HEK293 (cell line): Measurements from ENCODE around the gene RBBP8NL.

ENCODE experiments used
- CTCF ChIA-PET: fragments of 350-600 bp; formaldehyde crosslinking; extraction: SDS; loops from one replicate; lab custom pipeline; 2021; ENCODE audit warnings: antibody characterized with exemption; lab: Yijun Ruan, JAX
- POLR2A ChIA-PET: fragments of 300-600 bp; formaldehyde crosslinking; extraction: SDS; loops from one replicate; lab custom pipeline; 2020; ENCODE audit warnings: antibody characterized with exemption, inconsistent platforms; lab: Yijun Ruan, JAX
- H3K27ac ChIP-seq: fragments of 200-500 bp; sonication (Bioruptor generic); 2 replicates; pipeline ENCODE4 v1.5.1; 2014; ENCODE audit warnings: low read depth, low read length, control low read depth, inconsistent platforms; ENCODE audit errors: extremely low read depth
- H3K36me3 ChIP-seq, 2 experiments: fragments of 200-500 bp in 1 of 2; sonication (Bioruptor generic) in 1 of 2; 1 replicate in 1 of 2; 2 replicates in 1 of 2; pipeline ENCODE4 v1.5.1; 2014 to 2017; ENCODE audit warnings: inconsistent platforms in 2 of 2, low read length in 2 of 2; ENCODE audit not compliant: control insufficient read depth in 2 of 2, insufficient read depth in 1 of 2
- H3K4me1 ChIP-seq: fragments of 200-500 bp; sonication (Bioruptor generic); 2 replicates; pipeline ENCODE4 v1.5.1; 2014; ENCODE audit warnings: mild to moderate bottlenecking, low read length, inconsistent platforms; ENCODE audit not compliant: control insufficient read depth, insufficient read depth
- H3K4me3 ChIP-seq: 2 replicates; pipeline ENCODE4 v1.5.1; 2011; ENCODE audit warnings: low read depth, mild to moderate bottlenecking, control low read depth, low read length, moderate library complexity
- H3K9me3 ChIP-seq: fragments of 200-500 bp; sonication (Bioruptor generic); 2 replicates; pipeline ENCODE4 v1.5.1; 2014; ENCODE audit warnings: low read depth, low read length, inconsistent platforms; ENCODE audit not compliant: control insufficient read depth, insufficient read depth
- ATF2 ChIP-seq: fragments of 450-650 bp; formaldehyde crosslinking; IDR thresholded peaks from 2 replicates; pipeline ENCODE4 v1.5.1; 2016; ENCODE audit warnings: missing biosample characterization, missing genetic modification characterization, low read depth
- BCL11A ChIP-seq: fragments of 450-650 bp; formaldehyde crosslinking; IDR thresholded peaks from 2 replicates; pipeline ENCODE4 v1.5.1; 2016; ENCODE audit warnings: low read depth, missing biosample characterization, missing genetic modification characterization
- IKZF3 ChIP-seq: fragments of 450-650 bp; IDR thresholded peaks from 2 replicates; pipeline ENCODE4 v1.5.0; 2018; ENCODE audit warnings: missing biosample characterization, mild to moderate bottlenecking, missing genetic modification characterization, moderate library complexity
- KLF17 ChIP-seq: fragments of 450-650 bp; formaldehyde crosslinking; IDR thresholded peaks from 2 replicates; pipeline ENCODE4 v1.5.1; 2016; ENCODE audit warnings: missing biosample characterization, missing genetic modification characterization
- SP7 ChIP-seq: fragments of 450-650 bp; formaldehyde crosslinking; IDR thresholded peaks from 2 replicates; pipeline ENCODE4 v1.5.1; 2016; ENCODE audit warnings: missing biosample characterization, missing genetic modification characterization
- ZBTB10 ChIP-seq: fragments of 450-650 bp; formaldehyde crosslinking; IDR thresholded peaks from 2 replicates; pipeline ENCODE4 v1.5.1; 2016; ENCODE audit warnings: missing biosample characterization, missing genetic modification characterization
- ZBTB17 ChIP-seq: fragments of 450-650 bp; formaldehyde crosslinking; IDR thresholded peaks from 2 replicates; pipeline ENCODE4 v1.5.1; 2016; ENCODE audit warnings: missing biosample characterization, missing genetic modification characterization
- ZBTB49 ChIP-seq: fragments of 450-650 bp; formaldehyde crosslinking; IDR thresholded peaks from 2 replicates; pipeline ENCODE4 v1.5.1; 2016; ENCODE audit warnings: missing biosample characterization, missing genetic modification characterization, low read depth
- ZBTB7A ChIP-seq: fragments of 450-650 bp; formaldehyde crosslinking; IDR thresholded peaks from 2 replicates; pipeline ENCODE4 v1.5.1; 2016; ENCODE audit warnings: low read depth, missing biosample characterization, missing genetic modification characterization
- ZFP69B ChIP-seq: fragments of 450-650 bp; formaldehyde crosslinking; IDR thresholded peaks from 2 replicates; pipeline ENCODE4 v1.5.1; 2016; ENCODE audit warnings: missing biosample characterization, missing genetic modification characterization
- ZNF114 ChIP-seq: fragments of 450-650 bp; formaldehyde crosslinking; IDR thresholded peaks from 2 replicates; pipeline ENCODE4 v1.5.0; 2017; ENCODE audit warnings: missing biosample characterization, missing genetic modification characterization
- ZNF138 ChIP-seq: fragments of 450-650 bp; formaldehyde crosslinking; IDR thresholded peaks from 2 replicates; pipeline ENCODE4 v1.5.1; 2016; ENCODE audit warnings: missing biosample characterization, missing genetic modification characterization, borderline replicate concordance
- ZNF175 ChIP-seq: fragments of 450-650 bp; formaldehyde crosslinking; IDR thresholded peaks from 2 replicates; pipeline ENCODE4 v1.5.1; 2016; ENCODE audit warnings: missing biosample characterization, missing genetic modification characterization
- ZNF184 ChIP-seq: fragments of 450-650 bp; IDR thresholded peaks from 2 replicates; pipeline ENCODE4 v1.5.1; 2018; ENCODE audit warnings: missing biosample characterization, mild to moderate bottlenecking, missing genetic modification characterization
- ZNF202 ChIP-seq: fragments of 450-650 bp; formaldehyde crosslinking; IDR thresholded peaks from 2 replicates; pipeline ENCODE4 v1.5.1; 2016; ENCODE audit warnings: missing biosample characterization, missing genetic modification characterization, borderline replicate concordance
- ZNF350 ChIP-seq: fragments of 450-650 bp; formaldehyde crosslinking; IDR thresholded peaks from 2 replicates; pipeline ENCODE4 v1.5.0; 2017; ENCODE audit warnings: missing biosample characterization, mild to moderate bottlenecking, missing genetic modification characterization
- ZNF366 ChIP-seq: fragments of 450-650 bp; formaldehyde crosslinking; conservative IDR thresholded peaks from 2 replicates; pipeline ENCODE4 v1.5.1; 2016; ENCODE audit warnings: missing biosample characterization, missing genetic modification characterization
- ZNF423 ChIP-seq: fragments of 450-650 bp; formaldehyde crosslinking; IDR thresholded peaks from 2 replicates; pipeline ENCODE4 v1.5.1; 2016; ENCODE audit warnings: missing biosample characterization, missing genetic modification characterization
- ZNF529 ChIP-seq: fragments of 450-650 bp; formaldehyde crosslinking; IDR thresholded peaks from 2 replicates; pipeline ENCODE4 v1.5.1; 2017; ENCODE audit warnings: missing genetic modification characterization, missing biosample characterization; ENCODE audit not compliant: insufficient replicate concordance
- ZNF558 ChIP-seq: fragments of 450-650 bp; formaldehyde crosslinking; IDR thresholded peaks from 2 replicates; pipeline ENCODE4 v1.5.1; 2016; ENCODE audit warnings: missing biosample characterization, missing genetic modification characterization
- ZNF561 ChIP-seq: fragments of 450-650 bp; IDR thresholded peaks from 2 replicates; pipeline ENCODE4 v1.5.1; 2018; ENCODE audit warnings: missing biosample characterization, missing genetic modification characterization, borderline replicate concordance
- ZNF600 ChIP-seq: fragments of 450-650 bp; formaldehyde crosslinking; IDR thresholded peaks from 2 replicates; pipeline ENCODE4 v1.5.1; 2016; ENCODE audit warnings: missing biosample characterization, missing genetic modification characterization
- ZNF626 ChIP-seq: fragments of 450-650 bp; sonication (Bioruptor Pico); formaldehyde crosslinking; IDR thresholded peaks from 2 replicates; pipeline ENCODE4 v1.5.1; 2018; ENCODE audit warnings: missing biosample characterization, missing genetic modification characterization, inconsistent platforms
- ZNF639 ChIP-seq: fragments of 450-650 bp; formaldehyde crosslinking; IDR thresholded peaks from 2 replicates; pipeline ENCODE4 v1.5.1; 2016; ENCODE audit warnings: missing biosample characterization, missing genetic modification characterization
- ZNF645 ChIP-seq: fragments of 450-650 bp; formaldehyde crosslinking; IDR thresholded peaks from 2 replicates; pipeline ENCODE4; 2016; ENCODE audit warnings: missing biosample characterization, missing genetic modification characterization
- ZNF837 ChIP-seq: fragments of 450-650 bp; formaldehyde crosslinking; IDR thresholded peaks from 2 replicates; pipeline ENCODE4 v1.5.1; 2016; ENCODE audit warnings: missing biosample characterization, missing genetic modification characterization
- ZNF843 ChIP-seq: fragments of 450-650 bp; formaldehyde crosslinking; IDR thresholded peaks from 2 replicates; pipeline ENCODE4 v1.5.1; 2016; ENCODE audit warnings: missing biosample characterization, missing genetic modification characterization

The RBBP8NL gene

GRCh38 chr20:62367633-62368391 lies 59.5 kb downstream of the RBBP8NL start:
- Histone ChIP-seq H3K9me3 (no peaks in the 10 kb centered on the region), H3K4me3 (no peak overlapping the region), H3K27ac (peak overlapping the region; percentile 45; the same call in 1 of the 2 replicates), H3K4me1 (peaks cover 34% of the 10 kb centered on the region), H3K36me3 (no peaks in the 10 kb centered on the region)
- ChIA-PET CTCF (interaction anchor here (0.5 to 4.6 kb wide), 7 partner anchors 8 to 132 kb away, joined by 3 to 25 read pairs (median 3); no protein-coding TSS in a partner anchor), POLR2A (interaction anchor here (0.6 to 3.6 kb wide), 10 partner anchors 12 to 448 kb away, joined by 3 to 14 read pairs (median 3); partner anchors contain the start of gene RPS21)
- TF ChIP-seq SP7 (tag by site-specific recombination) (0 out of 2 replicates have a peak, but pooled peaks have one; percentile 12), ZNF175 (tag by site-specific recombination) (no peak), ZBTB7A (tag by site-specific recombination) (0 out of 2 replicates have a peak, but pooled peaks have one; percentile 47), ZNF202 (tag by site-specific recombination) (no peak), ZNF626 (tag by site-specific recombination) (no peak), ZNF366 (tag by site-specific recombination) (no peak), ZNF138 (tag by site-specific recombination) (no peak), ZNF350 (tag by site-specific recombination) (no peak), ZNF114 (tag by site-specific recombination) (no peak), ZNF645 (no peak), IKZF3 (no peak), ZBTB10 (tag by site-specific recombination) (0 out of 2 replicates have a peak, but pooled peaks have one; percentile 13), ZNF843 (tag by site-specific recombination) (no peak), ZBTB49 (tag by site-specific recombination) (no peak), ZFP69B (tag by site-specific recombination) (peak; percentile 34; the same call in 1 of the 2 replicates), ZNF529 (no peak), ZNF639 (tag by site-specific recombination) (no peak), ZNF423 (no peak; the same call in 1 of the 2 replicates), ZNF600 (tag by site-specific recombination) (0 out of 2 replicates have a peak, but pooled peaks have one; percentile 33), ZNF837 (tag by site-specific recombination) (no peak), KLF17 (tag by site-specific recombination) (no peak), ZNF561 (tag by site-specific recombination) (no peak), ATF2 (tag by site-specific recombination) (no peak), ZNF558 (tag by site-specific recombination) (no peak), BCL11A (tag by site-specific recombination) (peak; percentile 52), ZNF184 (tag by site-specific recombination) (no peak), ZBTB17 (no peak)
